ENCODE results near the gene C21orf58.
A peak's percentile ranks its signal among the peaks of the same experiment; 100 is the strongest.
"Not testable (repeated sequence)": the region's sequence is repeated elsewhere in the genome, so short reads cannot be mapped to it uniquely, and the experiment has no call there.

The C21orf58 gene

GRCh38 chr21:46323710-46324389 lies at the start of gene C21orf58, which contains the start of gene PCNT:
Gene C21orf58 (minus strand): TSS chr21:46323870. CDS start chr21:46322738, 1,132 bp downstream.
Gene PCNT (plus strand): TSS chr21:46324156. CDS start chr21:46324229, 73 bp downstream.
- peak; percentile 91 to 97 (median 96) for DNase-seq (ENCODE audit: low read depth in 2 of 3, low spot score in 1 of 3)

GRCh38 chr21:46372947-46373346 lies 49.3 kb upstream of the C21orf58 start:
- DNase-seq (ENCODE audit: low read depth in 2 of 3, low spot score in 1 of 3): not testable (repeated sequence)

- no peak for DNase-seq (ENCODE audit: low read depth in 2 of 3, low spot score in 1 of 3)
Observed at GRCh38 chr21:46372014-46372485, 48.4 kb upstream of the C21orf58 start.

GRCh38 chr21:46371204-46372013 lies 47.7 kb upstream of the C21orf58 start:
- DNase-seq (ENCODE audit: low read depth in 2 of 3, low spot score in 1 of 3): no peak

- no peak for DNase-seq (ENCODE audit: low read depth in 2 of 3, low spot score in 1 of 3)
Observed at GRCh38 chr21:46369520-46370235, 46.0 kb upstream of the C21orf58 start.

- DNase-seq (ENCODE audit: low read depth in 2 of 3, low spot score in 1 of 3): peak; percentile 8 to 26 (median 12)
Observed at GRCh38 chr21:46368533-46369285, 45.0 kb upstream of the C21orf58 start.

GRCh38 chr21:46366966-46367365 lies 43.3 kb upstream of the C21orf58 start:
- DNase-seq (ENCODE audit: low read depth in 2 of 3, low spot score in 1 of 3): no peak

GRCh38 chr21:46366561-46366960 lies 42.9 kb upstream of the C21orf58 start:
- DNase-seq (ENCODE audit: low read depth in 2 of 3, low spot score in 1 of 3): no peak

- DNase-seq (ENCODE audit: low read depth in 2 of 3, low spot score in 1 of 3): no peak
Observed at GRCh38 chr21:46366091-46366490, 42.4 kb upstream of the C21orf58 start.

GRCh38 chr21:46363698-46364097 lies 40.0 kb upstream of the C21orf58 start:
- DNase-seq (ENCODE audit: low read depth in 2 of 3, low spot score in 1 of 3): no peak

GRCh38 chr21:46362946-46363345 lies 39.3 kb upstream of the C21orf58 start:
- no peak for DNase-seq (ENCODE audit: low read depth in 2 of 3, low spot score in 1 of 3)

GRCh38 chr21:46361935-46362334 lies 38.3 kb upstream of the C21orf58 start:
- DNase-seq (ENCODE audit: low read depth in 2 of 3, low spot score in 1 of 3): no peak

- DNase-seq (ENCODE audit: low read depth in 2 of 3, low spot score in 1 of 3): no peak
Observed at GRCh38 chr21:46361176-46361575, 37.5 kb upstream of the C21orf58 start.

GRCh38 chr21:46357684-46358425 lies 34.2 kb upstream of the C21orf58 start:
- DNase-seq (ENCODE audit: low read depth in 2 of 3, low spot score in 1 of 3): no peak

GRCh38 chr21:46357335-46357604 lies 33.6 kb upstream of the C21orf58 start:
- DNase-seq (ENCODE audit: low read depth in 2 of 3, low spot score in 1 of 3): no peak

GRCh38 chr21:46356494-46357334 lies 33.0 kb upstream of the C21orf58 start:
- DNase-seq (ENCODE audit: low read depth in 2 of 3, low spot score in 1 of 3): no peak

GRCh38 chr21:46356005-46356338 lies 32.3 kb upstream of the C21orf58 start:
- no peak for DNase-seq (ENCODE audit: low read depth in 2 of 3, low spot score in 1 of 3)

- no peak for DNase-seq (ENCODE audit: low read depth in 2 of 3, low spot score in 1 of 3)
Observed at GRCh38 chr21:46355161-46356004, 31.7 kb upstream of the C21orf58 start.

- DNase-seq (ENCODE audit: low read depth in 2 of 3, low spot score in 1 of 3): no peak
Observed at GRCh38 chr21:46354518-46354917, 30.8 kb upstream of the C21orf58 start.
